GM19099 (cell line): Measurements from ENCODE around the gene CTDP1.

ENCODE experiments used
- POLR2A ChIP-seq: IDR thresholded peaks from 3 replicates; pipeline ENCODE4 v1.6.1; 2011; ENCODE audit warnings: low read depth; ENCODE audit not compliant: insufficient read length; ENCODE audit errors: extremely low read depth

CTDP1 gene

GRCh38 chr18:79698668-79699335 lies 19.2 kb downstream of the CTDP1 start:
- TF ChIP-seq POLR2A, result no peak

GRCh38 chr18:79699653-79700052 lies 20.1 kb downstream of the CTDP1 start:
- no peak for TF ChIP-seq POLR2A

- no peak for TF ChIP-seq POLR2A
Observed at GRCh38 chr18:79702906-79703305, 23.3 kb downstream of the CTDP1 start.

- TF ChIP-seq POLR2A, result no peak
Observed at GRCh38 chr18:79704631-79705030, 25.0 kb downstream of the CTDP1 start.

- TF ChIP-seq POLR2A, result no peak
Observed at GRCh38 chr18:79705272-79705671, 25.7 kb downstream of the CTDP1 start.

GRCh38 chr18:79706006-79706405 lies 26.4 kb downstream of the CTDP1 start:
- no peak for TF ChIP-seq POLR2A

GRCh38 chr18:79706658-79707057 lies 27.1 kb downstream of the CTDP1 start:
- TF ChIP-seq POLR2A, result no peak

GRCh38 chr18:79707239-79707638 lies 27.6 kb downstream of the CTDP1 start:
- no peak for TF ChIP-seq POLR2A

GRCh38 chr18:79707671-79708070 lies 28.1 kb downstream of the CTDP1 start:
- no peak for TF ChIP-seq POLR2A

- TF ChIP-seq POLR2A, result no peak
Observed at GRCh38 chr18:79708412-79708811, 28.8 kb downstream of the CTDP1 start.

- TF ChIP-seq POLR2A, result no peak
Observed at GRCh38 chr18:79712206-79712857, 32.7 kb downstream of the CTDP1 start.

GRCh38 chr18:79713341-79713740 lies 33.7 kb downstream of the CTDP1 start:
- TF ChIP-seq POLR2A, result no peak

GRCh38 chr18:79714531-79715240 lies 35.1 kb downstream of the CTDP1 start:
- TF ChIP-seq POLR2A, result no peak

GRCh38 chr18:79715280-79715679 lies 35.7 kb downstream of the CTDP1 start:
- no peak for TF ChIP-seq POLR2A

GRCh38 chr18:79717059-79717458 lies 37.5 kb downstream of the CTDP1 start:
- TF ChIP-seq POLR2A, result no peak

GRCh38 chr18:79717555-79718074 lies 38.0 kb downstream of the CTDP1 start:
- no peak for TF ChIP-seq POLR2A

GRCh38 chr18:79718126-79718525 lies 38.5 kb downstream of the CTDP1 start:
- no peak for TF ChIP-seq POLR2A
